Neural cell (in vitro differentiated cells): ENCODE data around the gene MYL6B. TPM values are rescaled to one million over a fixed set of nuclear protein-coding genes. Genes with fewer than 3 reads are reported as not detected.
A peak's percentile ranks its signal among the peaks of the same experiment; 100 is the strongest.

ENCODE experiments used
- H2AFZ ChIP-seq: fragments of 200-600, 300-800 bp; sonication (generic), shearing (Covaris generic); 2 replicates; pipeline ENCODE4 v1.6.0; 2014; ENCODE audit warnings: low read depth, mild to moderate bottlenecking, antibody characterized with exemption, low read length, moderate library complexity
- H3F3A ChIP-seq: fragments of 200-600 bp; shearing (Covaris generic); 2 replicates; pipeline ENCODE4 v1.6.1; 2016; ENCODE audit warnings: mild to moderate bottlenecking, moderate library complexity, mixed read lengths, antibody characterized with exemption, low read length; ENCODE audit not compliant: insufficient read depth, poor library complexity, severe bottlenecking
- H3K27ac ChIP-seq: fragments of 200-600, 300-800 bp; sonication (generic), shearing (Covaris generic); 2 replicates; pipeline ENCODE4 v1.5.1; 2014; ENCODE audit warnings: mild to moderate bottlenecking, low read length, moderate library complexity
- H3K27me3 ChIP-seq: fragments of 300-800, 200-600 bp; sonication (generic), shearing (Covaris generic); 2 replicates; pipeline ENCODE4 v1.6.0; 2014; ENCODE audit warnings: mild to moderate bottlenecking, low read depth, low read length, moderate library complexity; ENCODE audit not compliant: insufficient read depth
- H3K36me3 ChIP-seq: fragments of 300-800, 200-600 bp; sonication (generic), shearing (Covaris generic); 2 replicates; pipeline ENCODE4 v1.5.1; 2014; ENCODE audit warnings: mild to moderate bottlenecking, antibody characterized with exemption, low read length, moderate library complexity; ENCODE audit not compliant: insufficient read depth
- H3K4me2 ChIP-seq: fragments of 300-800, 200-600 bp; sonication (generic), shearing (Covaris generic); 2 replicates; pipeline ENCODE4 v1.6.0; 2014; ENCODE audit warnings: mild to moderate bottlenecking, low read length
- H3K4me3 ChIP-seq: fragments of 300-800, 200-600 bp; sonication (generic), shearing (Covaris generic); 2 replicates; pipeline ENCODE4 v1.5.1; 2014; ENCODE audit warnings: mild to moderate bottlenecking, low read length, moderate library complexity
- H3K79me2 ChIP-seq: fragments of 200-600 bp; shearing (Covaris generic); replicated peaks from 2 replicates; pipeline ENCODE4 v1.6.0; 2014; ENCODE audit warnings: mild to moderate bottlenecking, low read length, moderate library complexity; ENCODE audit not compliant: insufficient read depth
- H3K9ac ChIP-seq: fragments of 300-800, 200-600 bp; sonication (generic), shearing (Covaris generic); 2 replicates; pipeline ENCODE4 v1.6.1; 2016; ENCODE audit warnings: mild to moderate bottlenecking, low read length, mixed read lengths
- H3K9me2 ChIP-seq: fragments of 200-600 bp; shearing (Covaris generic); 2 replicates; pipeline ENCODE4 v1.6.1; 2016; ENCODE audit warnings: mild to moderate bottlenecking, low read length, mixed read lengths; ENCODE audit not compliant: insufficient read depth
- H3K9me3 ChIP-seq: fragments of 200-600, 300-800 bp; sonication (generic), shearing (Covaris generic); 2 replicates; pipeline ENCODE4 v1.6.1; 2016; ENCODE audit warnings: mild to moderate bottlenecking, mixed run types, low read length, moderate library complexity, mixed read lengths
- H4K20me1 ChIP-seq: fragments of 200-600 bp; shearing (Covaris generic); 2 replicates; pipeline ENCODE4 v1.6.1; 2016; ENCODE audit warnings: mild to moderate bottlenecking, mixed run types; ENCODE audit not compliant: insufficient read depth
- EP300 ChIP-seq: fragments of 450-650 bp; conservative IDR thresholded peaks from 2 replicates; pipeline ENCODE4 v1.6.1; 2014; ENCODE audit warnings: antibody characterized with exemption, mild to moderate bottlenecking, moderate library complexity; ENCODE audit not compliant: poor library complexity, severe bottlenecking
- EZH2 ChIP-seq: fragments of 200-600, 300-800 bp; shearing (Covaris generic), sonication (generic); IDR thresholded peaks from 2 replicates; pipeline ENCODE4 v1.6.1; 2014; ENCODE audit warnings: antibody characterized with exemption, low read length, borderline replicate concordance, mild to moderate bottlenecking; ENCODE audit not compliant: insufficient read depth, poor library complexity, severe bottlenecking
- MXI1 ChIP-seq: fragments of 450-650 bp; conservative IDR thresholded peaks from 2 replicates; pipeline ENCODE4 v1.6.1; 2014; ENCODE audit warnings: antibody characterized with exemption, mild to moderate bottlenecking; ENCODE audit not compliant: poor library complexity, severe bottlenecking
- POLR2AphosphoS5 ChIP-seq: IDR thresholded peaks from 2 replicates; pipeline ENCODE4 v1.6.1; 2012
- RAD21 ChIP-seq: fragments of 450-650 bp; conservative IDR thresholded peaks from 2 replicates; pipeline ENCODE4 v1.6.1; 2014; ENCODE audit warnings: antibody characterized with exemption, mild to moderate bottlenecking, moderate library complexity
- REST ChIP-seq: IDR thresholded peaks from 2 replicates; pipeline ENCODE4 v1.6.1; 2012; ENCODE audit warnings: borderline replicate concordance
- SMC3 ChIP-seq: fragments of 450-650 bp; conservative IDR thresholded peaks from 2 replicates; pipeline ENCODE4 v1.6.1; 2014; ENCODE audit warnings: antibody characterized with exemption, mild to moderate bottlenecking, moderate library complexity; ENCODE audit not compliant: poor library complexity
- TAF1 ChIP-seq: IDR thresholded peaks from 2 replicates; pipeline ENCODE4 v1.6.1; 2012; ENCODE audit warnings: low read depth
- polyA plus RNA-seq: library from polyadenylated mRNA; depleted of rRNA; stranded (reverse); fragments of >200 nt; gene quantifications from 2 replicates; pipeline ENCODE4 v1.2.3, GENCODE V29; 2014
- TF ChIP-seq, protein P1 (sequence below): fragments of 450-650 bp; IDR thresholded peaks from 2 replicates; pipeline ENCODE4 v1.5.1; 2014; ENCODE audit warnings: antibody characterized with exemption, mild to moderate bottlenecking, moderate library complexity; ENCODE audit not compliant: poor library complexity, severe bottlenecking

Gene MYL6B
- polyA plus RNA-seq, 1 donor from 2014 or later, result 376 TPM

DNA sequence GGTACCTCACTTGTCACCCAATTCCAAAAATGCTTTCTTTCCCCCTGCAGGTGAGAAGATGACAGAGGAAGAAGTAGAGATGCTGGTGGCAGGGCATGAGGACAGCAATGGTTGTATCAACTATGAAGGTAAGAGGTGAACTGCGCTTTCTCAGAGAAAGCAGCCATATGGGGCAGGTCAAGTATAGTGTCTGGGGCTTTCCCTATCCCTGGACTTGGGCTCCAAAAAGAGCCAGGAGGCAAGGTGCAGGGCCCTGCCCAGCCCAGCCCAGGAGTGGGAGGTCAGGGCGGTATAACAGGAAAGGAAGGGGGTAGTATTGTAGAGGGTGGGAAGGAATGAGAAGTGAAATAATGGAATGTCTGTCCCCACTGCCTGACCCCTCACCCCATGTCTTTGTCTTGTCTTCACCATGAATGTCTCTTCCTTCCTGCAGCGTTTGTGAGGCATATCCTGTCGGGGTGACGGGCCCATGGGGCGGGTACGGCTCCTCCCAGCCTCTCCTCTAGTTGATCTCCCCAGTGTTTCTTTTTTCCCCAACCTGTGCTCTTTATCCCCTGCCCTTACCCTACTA is 7.9 kb downstream of the MYL6B start:
- Histone ChIP-seq H3K4me3 (peak overlapping the region; percentile 79), H3K9ac (peak overlapping the region; percentile 97), H4K20me1 (peaks cover 5% of the 10 kb centered on the region), H3K36me3 (peaks cover 13% of the 10 kb centered on the region), H3K79me2 (peaks cover 26% of the 10 kb centered on the region), H3K4me2 (peak overlapping the region; percentile 97), H3K27me3 (no peaks in the 10 kb centered on the region), H3K9me2 (no peaks in the 10 kb centered on the region), H3K9me3 (no peaks in the 10 kb centered on the region), H3K27ac (peak overlapping the region; percentile 95), H2AFZ (no peak overlapping the region), H3F3A (peaks cover 5% of the 10 kb centered on the region)
- TF ChIP-seq POLR2AphosphoS5, result peak; percentile 27
- no peak for TF ChIP-seq EP300

- peak overlapping the region; percentile 97 for H3K4me2 ChIP-seq
- H3K9ac ChIP-seq, result peak overlapping the region; percentile 97
- no peaks in the 10 kb centered on the region for H3K27me3 ChIP-seq
- H3K36me3 ChIP-seq, result peaks cover 13% of the 10 kb centered on the region
- H4K20me1 ChIP-seq, result peaks cover 5% of the 10 kb centered on the region
- TF ChIP-seq, protein P1, sequence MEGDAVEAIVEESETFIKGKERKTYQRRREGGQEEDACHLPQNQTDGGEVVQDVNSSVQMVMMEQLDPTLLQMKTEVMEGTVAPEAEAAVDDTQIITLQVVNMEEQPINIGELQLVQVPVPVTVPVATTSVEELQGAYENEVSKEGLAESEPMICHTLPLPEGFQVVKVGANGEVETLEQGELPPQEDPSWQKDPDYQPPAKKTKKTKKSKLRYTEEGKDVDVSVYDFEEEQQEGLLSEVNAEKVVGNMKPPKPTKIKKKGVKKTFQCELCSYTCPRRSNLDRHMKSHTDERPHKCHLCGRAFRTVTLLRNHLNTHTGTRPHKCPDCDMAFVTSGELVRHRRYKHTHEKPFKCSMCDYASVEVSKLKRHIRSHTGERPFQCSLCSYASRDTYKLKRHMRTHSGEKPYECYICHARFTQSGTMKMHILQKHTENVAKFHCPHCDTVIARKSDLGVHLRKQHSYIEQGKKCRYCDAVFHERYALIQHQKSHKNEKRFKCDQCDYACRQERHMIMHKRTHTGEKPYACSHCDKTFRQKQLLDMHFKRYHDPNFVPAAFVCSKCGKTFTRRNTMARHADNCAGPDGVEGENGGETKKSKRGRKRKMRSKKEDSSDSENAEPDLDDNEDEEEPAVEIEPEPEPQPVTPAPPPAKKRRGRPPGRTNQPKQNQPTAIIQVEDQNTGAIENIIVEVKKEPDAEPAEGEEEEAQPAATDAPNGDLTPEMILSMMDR, result no peak
- TF ChIP-seq RAD21 (no peak), TAF1 (no peak), SMC3 (no peak), POLR2AphosphoS5 (no peak), REST (no peak), EP300 (no peak), MXI1 (no peak), EZH2 (no peak)
- H3K9me3 ChIP-seq, result no peaks in the 10 kb centered on the region
- H3K79me2 ChIP-seq, result peaks cover 26% of the 10 kb centered on the region
- no peak overlapping the region for H3K27ac ChIP-seq
- no peak overlapping the region for H2AFZ ChIP-seq
- H3K9me2 ChIP-seq, result no peaks in the 10 kb centered on the region
- H3F3A ChIP-seq, result peaks cover 5% of the 10 kb centered on the region
- H3K4me3 ChIP-seq, result peak overlapping the region; percentile 79
These were observed 8.7 kb downstream of the MYL6B start for GRCh38 chr12:56160894-56161689.
